HG03342 (cell line): ENCODE measurements around the gene DPP10.
"Not testable (repeated sequence)": the region's sequence is repeated elsewhere in the genome, so short reads cannot be mapped to it uniquely, and the experiment has no call there.

Experiments
- ATAC-seq: cut with Tn5 transposase; IDR thresholded peaks from one replicate; pipeline ENCODE4 v1.9.1; 2021; ENCODE audit warnings: mild to moderate bottlenecking, moderate library complexity; ENCODE audit not compliant: unreplicated experiment

The DPP10 gene

DNA sequence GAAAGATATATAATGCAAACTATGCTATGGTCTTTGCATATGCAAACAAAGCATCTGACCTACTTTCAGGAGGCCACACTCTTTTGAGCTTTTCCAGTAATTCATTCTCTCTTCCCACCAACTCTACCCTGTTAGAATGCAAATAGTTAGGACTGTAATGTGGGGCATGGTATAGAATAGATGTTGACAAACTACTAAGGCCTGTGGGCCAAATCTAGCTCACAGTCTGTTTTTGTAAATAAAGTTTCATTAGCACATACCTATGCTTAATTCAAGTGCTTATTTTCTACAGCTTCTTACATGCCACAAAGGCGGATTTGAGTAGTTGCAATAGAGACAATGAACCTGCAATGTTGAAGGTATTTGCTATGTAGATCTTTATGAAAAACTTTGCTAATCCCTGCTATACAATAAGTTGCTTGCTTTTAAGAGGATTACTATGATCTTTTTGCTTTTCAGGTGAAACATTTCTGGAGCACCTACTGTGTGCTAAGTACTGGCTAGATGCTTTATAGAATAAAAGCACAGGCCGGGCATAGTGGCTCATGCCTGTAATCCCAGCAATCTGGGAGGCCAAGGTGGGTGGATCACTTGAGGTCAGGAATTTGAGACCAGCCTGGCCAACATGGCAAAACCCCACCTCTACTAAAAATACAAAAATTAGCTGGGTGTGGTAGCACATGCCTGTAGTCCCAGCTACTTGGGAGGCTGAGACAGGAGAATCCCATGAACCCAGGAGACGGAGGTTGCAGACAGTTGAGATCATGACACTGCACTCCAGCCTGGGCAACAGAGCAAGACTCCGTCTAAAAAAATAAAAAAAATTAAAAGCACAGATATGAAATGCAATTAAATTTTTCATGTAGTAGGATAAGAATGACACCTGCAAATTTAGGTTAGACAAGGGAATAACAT lies 267.8 kb downstream of the DPP10 start:
- ATAC-seq = no peak

DNA sequence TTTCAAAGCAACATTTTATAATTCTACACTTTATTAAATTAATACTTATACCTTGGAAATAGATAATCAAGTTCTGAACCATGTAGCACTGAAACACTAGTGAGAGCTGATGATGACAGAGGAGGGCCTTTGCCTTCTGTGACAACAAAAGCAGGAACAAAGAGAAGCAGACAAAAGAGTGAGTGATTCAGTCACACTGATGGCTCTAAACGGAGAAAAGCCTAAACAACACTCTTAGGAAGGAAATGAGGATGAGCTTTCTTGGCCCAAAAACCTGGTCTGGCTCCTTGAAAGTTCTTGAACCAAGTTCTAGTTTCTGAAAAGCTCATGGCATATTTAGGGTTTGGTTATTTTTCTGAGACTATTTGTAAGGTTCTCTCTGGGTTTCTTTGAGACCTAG lies 271.9 kb downstream of the DPP10 start:
- no peak for ATAC-seq

DNA sequence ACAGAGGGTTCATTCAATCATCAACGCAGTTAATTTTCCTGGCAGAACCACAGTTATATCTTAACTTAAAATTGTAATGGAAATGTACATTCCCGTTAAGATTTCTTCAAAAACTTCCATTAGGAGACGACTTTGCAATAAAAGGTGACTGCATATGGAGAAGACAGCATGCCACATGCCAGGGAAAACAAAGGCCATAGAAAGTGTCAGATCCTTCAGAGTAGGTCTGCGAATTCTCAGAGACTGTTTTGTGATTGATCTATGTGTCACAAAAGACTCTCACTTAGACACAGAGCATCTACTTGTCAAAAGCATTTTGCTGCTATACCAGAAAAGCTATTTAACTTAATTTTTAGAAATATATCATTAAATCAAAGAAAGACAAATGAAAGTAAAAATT lies 274.6 kb downstream of the DPP10 start:
- ATAC-seq = no peak

DNA sequence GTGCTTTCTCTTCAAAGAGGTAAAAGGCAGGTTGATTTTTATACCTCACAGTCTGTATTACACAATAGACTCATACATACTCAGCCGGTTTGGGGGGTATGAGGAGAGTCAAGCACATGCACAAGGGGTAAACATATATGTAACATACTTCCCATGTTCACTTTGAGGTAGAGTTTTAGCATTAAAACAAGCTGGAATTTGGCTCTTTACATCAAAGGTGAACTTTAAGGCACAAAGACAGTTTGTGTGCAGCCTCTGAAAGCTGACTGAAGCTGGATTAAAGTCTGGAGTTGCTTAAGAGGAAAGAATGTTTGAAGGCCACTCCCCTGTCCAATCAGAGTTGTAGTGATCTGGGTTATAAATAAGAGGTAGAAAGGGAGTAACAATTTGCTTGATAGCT lies 282.0 kb downstream of the DPP10 start:
- no peak for ATAC-seq

DNA sequence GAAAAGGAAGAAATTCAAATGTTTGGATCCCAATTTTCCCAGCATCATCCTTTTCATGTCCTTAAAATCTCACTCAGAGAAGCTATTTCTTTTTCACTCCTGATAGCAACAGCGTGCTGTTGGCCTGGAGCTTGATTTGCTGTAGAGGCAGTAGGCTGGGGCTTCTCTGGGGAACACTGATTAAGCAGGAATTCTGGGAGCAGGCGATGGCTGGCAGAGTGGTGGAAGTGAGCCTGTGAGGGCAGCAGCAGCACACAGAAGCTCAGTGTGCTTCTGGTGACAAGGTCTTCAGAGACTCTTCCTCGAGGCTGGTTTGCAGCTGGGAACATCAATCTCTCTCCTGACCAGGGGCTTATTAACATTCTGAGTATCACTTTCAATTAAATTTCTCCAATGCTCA lies 284.6 kb downstream of the DPP10 start:
- no peak for ATAC-seq

DNA sequence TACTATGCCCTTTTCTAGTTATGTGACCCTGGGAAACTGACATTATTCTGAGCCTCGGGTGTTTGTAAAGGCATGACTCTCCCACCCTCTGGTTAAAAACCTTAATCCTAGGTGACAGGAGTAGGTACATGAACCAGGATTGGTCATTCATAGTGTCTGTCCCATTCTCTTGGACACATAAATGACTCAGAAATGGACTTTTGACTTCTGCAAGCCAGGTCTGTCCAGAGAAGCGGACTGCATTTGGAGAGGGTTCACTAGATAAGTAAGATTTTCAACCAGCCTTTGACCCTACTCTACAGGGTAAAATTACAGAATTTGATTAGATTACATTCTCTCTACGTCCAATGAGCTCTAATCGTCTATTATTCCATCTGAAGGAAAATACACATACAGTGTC lies 285.9 kb downstream of the DPP10 start:
- ATAC-seq = no peak

DNA sequence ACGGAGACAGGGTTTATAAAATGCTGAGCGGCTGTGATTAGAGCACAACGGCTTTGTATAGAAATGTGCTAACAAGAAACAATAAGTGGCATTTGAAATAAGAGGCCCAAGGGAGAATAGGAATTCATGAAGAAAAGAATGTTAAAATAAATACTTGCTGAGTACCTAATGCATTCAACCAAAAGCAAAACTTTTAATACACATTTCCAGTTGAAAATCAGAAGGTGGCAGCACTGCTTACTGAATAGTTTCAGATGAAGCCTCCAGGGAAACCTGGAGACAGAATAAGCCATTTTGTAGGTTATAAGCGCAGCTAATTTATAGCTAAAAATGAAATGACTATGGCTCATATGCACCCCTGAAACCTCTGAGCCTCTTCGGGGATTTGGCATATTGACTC lies 286.6 kb downstream of the DPP10 start:
- no peak for ATAC-seq

DNA sequence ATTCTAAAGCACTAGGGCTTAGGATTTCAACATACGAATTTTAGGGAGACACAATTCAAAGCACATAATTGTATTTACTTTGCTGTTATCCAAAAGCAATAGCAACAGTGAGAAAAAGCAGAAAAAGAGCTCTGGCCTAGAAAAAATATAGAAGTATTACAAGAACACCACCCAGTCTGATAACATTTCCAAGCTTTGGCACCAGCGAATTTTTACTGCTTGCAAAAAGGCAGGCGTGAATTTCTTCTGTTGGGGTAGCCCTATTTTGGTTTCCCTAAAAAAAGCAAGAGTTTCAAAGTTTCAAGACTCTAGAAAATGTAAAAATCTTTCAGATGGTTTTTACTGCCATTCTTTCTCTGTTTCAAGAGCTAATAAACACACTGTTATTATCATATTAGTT lies 292.7 kb downstream of the DPP10 start:
- no peak for ATAC-seq

DNA sequence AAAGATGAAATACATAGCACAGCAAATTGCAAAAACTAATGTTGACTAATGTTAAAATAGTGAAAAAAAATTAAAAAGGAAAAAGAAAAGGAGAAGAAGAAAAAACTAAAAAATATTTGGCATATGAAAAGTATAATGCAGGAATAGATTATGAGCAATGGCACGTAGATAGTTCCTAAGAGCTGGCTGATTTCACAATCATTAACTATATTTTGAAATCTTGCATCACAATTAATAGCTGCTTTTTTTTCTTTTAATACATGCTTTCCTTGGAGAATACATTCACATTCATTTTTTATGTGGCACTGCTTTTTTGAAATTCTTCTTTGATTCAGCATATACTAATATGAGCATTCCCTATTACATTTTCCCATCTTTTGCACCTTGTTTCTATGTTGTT lies 299.8 kb downstream of the DPP10 start:
- ATAC-seq = no peak

DNA sequence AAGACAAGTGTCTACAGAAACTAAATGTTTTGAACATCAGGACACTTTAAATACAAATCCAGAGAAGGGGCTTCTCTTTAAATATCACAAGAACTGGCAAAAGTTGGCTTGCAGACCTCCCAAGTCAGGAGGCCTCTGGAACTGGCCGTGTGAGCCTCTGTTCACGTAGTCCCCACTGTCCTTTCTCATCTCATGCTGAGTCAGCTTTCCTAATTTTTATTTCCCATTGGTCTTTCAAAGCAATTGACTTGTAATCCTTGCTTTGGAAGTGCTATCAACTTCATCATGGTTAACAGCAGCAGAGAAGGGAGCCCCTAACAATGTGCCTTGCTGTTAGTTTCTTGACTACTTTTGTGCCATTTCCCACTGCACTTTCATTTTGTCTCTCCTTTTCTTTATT lies 303.3 kb downstream of the DPP10 start:
- ATAC-seq = no peak

DNA sequence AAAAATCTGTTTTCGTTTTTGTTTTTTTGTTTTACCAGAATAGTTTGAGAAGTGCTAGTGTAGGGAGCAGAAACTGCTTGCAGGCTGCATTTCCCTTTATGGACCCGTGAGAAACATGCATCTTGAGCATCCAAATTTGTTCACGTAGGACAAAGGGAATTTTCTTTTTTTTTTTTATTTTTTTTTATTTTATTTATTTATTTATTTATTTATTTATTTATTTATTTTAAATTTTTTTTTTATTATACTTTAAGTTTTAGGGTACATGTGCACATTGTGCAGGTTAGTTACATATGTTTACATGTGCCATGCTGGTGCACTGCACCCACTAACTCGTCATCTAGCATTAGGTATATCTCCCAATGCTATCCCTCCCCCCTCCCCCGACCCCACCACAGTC lies 305.7 kb downstream of the DPP10 start:
- not testable (repeated sequence) for ATAC-seq

DNA sequence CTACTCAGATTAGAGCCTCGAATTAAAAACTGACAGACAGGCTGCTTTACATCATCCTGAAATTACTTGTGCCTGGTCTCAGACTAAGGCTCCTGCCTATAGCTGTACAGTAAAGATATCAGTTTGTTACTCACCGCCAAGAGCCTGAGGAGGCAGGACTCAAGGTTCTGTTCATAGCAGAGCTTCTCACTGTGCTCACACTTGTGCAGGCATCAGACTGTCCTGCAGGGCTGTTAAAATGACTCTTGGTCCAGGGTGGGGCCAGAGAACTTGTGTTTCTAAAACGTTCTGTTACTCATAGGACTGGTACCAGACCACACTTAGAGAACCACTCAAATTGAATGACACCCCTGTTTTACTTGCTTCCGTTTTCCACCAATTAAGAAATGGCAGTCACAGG lies 310.0 kb downstream of the DPP10 start:
- ATAC-seq = no peak

DNA sequence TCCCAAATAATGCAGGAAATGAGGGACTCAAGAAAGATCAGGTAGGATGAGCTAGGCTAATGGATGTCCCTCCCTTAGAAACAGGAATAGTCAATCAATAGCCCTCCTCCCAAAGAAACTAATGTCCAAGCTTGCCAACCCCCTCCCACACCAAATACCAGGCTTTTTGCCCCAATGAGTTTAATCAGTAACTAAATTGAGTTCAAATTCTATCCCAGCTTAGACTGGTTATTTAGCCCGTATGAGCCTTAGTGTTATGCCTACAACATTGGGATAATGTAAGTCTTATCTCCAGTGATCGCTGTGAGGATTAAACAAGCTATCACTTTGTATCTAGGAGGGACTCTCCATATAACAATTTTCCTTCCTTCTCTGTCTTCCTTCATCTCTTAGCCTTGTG lies 310.7 kb downstream of the DPP10 start:
- ATAC-seq = no peak

DNA sequence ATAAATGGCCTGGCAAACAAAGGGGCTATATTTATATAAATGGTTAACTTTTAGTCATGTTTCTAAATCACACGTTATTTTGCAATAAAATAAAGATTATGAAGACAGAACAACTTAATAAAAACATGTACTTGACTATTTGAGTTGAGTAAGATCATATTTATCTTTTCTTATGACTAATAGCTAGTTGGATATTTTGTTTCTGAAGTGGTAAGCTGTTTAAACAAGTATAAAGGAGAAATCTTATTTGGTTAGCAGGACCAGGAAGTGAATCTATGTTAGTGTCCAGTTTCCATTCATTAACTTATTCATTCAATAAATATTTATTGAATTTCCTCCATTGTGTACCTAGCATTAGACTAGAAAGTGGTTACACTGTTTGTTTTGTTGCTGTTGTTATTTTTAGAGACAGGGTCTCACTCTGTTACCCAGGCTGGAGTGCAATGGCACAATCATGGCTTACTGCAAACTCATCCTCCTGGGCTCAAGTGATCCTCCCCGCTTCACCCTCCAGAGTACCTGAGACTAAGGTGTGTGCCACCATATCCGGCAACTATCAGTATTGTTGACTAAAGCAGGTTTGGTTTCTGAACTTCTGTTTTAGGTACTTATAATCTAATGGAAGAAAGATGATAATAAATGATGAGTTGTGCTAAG lies 312.6 kb downstream of the DPP10 start:
- no peak for ATAC-seq

DNA sequence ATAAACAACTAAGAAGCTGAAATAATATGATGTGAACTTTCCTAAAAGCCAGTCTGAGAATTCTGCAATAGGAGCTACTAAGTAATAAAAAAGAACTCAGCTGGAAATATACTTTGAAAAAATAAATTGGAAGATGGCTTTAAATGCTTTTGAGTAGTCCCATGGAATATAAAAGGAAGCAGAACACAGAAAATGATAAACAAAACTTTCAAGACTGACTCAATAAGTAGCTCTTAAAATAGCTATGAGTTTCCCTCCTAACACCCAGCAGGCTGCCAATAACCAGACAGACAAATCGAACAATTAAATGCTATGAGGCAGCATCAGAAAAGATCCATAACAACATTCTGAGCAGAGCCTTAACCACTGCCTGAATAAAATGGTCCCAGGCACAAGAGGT lies 319.9 kb downstream of the DPP10 start:
- ATAC-seq = no peak

DNA sequence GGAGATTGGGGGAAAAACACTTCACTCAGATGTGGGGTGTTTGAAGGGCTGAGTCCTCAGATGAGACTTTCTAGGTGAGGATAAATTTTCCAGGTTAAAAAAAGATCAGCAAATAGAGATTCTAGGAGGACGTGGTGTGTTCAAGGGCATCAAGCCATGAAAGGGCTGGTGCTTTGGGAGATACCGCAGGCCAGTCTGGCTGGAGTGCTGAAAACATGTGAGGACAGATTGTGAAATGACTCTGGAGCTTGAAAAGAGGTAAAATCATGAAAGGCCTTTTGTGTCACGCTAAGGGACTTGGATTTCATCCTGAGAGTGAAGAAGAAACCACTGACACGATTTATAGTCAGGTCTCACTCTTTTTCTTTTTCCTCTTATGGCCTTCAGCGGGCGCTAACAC lies 320.5 kb downstream of the DPP10 start:
- no peak for ATAC-seq

DNA sequence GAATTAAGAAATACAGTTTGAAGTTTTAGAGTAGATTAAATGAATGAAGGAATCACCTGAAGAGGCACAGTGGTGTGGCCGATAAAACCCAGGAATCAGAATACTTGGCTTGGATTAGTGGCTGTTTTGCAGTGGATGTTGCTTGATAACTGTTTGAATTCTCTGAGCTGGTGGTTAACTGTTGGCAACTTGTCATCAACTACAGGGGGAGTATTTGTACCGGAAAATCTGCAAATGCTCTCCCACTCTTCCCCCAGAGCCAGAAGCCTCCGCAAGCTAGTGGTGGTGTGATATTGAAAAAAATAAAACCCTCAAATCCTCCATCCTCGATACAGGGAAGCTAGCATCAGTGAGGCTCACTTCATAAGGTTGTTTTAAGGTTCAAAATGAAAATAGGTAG lies 326.7 kb downstream of the DPP10 start:
- ATAC-seq = no peak

DNA sequence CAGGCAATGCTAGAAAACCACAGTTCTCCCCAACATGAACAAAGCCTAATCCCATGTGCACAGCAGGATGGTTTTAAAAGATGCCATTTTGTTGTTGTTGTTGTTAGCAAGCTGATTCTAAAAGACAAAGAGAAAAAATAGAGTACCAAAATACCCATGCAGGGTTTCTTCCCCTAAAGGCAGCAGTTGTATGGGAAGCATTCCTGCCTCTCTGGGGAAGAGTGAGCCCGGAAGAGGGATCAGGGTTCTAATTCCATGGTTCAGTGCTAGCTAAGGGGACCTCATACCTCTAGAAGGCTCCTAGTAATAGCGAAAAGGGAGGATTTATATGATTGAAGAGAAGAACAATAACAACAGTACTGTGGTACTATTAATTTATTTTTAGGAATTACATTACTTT lies 327.6 kb downstream of the DPP10 start:
- ATAC-seq = no peak

DNA sequence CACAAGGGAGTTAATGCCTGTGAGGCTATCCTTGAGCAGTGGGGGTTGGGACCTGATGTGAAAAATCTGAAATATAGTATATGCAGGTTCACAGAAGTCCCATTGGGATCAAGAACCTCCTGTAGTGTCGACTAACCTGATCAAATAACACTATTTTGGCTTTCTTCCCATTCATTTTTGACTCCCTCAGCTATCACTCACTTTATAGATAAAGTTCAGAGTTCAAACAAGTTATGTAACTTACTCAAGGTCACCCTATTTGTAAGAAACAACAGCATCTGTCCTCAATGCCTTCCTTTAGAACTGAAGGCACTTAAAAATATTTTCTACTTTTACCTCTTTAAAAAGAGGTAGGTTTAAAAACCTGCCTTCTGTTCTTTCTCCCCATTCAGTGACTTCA lies 341.6 kb downstream of the DPP10 start:
- no peak for ATAC-seq

DNA sequence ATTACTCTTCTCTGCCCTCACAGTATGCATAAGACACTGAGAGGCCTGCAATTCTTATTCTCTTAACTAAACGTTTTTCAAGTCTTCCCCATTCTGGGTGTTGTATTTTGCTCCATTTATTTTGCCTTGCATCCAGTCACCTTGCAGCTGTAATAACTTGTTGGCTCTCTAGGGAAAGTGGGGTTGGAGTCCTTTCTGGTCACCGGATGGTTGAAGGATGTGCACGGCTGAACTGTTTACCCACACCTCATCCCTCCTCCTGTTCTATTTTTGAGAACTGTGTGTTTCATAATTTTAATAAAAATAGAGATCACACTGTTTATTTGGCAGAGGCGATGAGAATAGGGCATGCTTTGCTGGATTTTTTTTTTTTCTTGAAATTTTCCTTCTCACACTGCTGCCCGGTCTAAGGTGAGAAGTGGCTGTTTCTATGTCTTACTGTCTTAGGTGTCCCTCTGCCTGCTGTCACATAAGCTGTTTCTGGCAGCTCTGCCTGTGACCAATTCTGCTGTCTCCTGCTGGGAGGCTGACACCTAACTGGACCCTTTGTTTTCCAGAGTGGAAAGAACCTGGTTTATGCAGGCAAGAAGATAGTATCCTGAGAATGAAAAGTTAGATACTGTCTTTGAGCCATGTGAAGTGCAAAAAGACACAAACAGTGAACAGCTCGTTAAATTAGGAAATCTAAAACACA lies 342.6 kb downstream of the DPP10 start:
- ATAC-seq = no peak

DNA sequence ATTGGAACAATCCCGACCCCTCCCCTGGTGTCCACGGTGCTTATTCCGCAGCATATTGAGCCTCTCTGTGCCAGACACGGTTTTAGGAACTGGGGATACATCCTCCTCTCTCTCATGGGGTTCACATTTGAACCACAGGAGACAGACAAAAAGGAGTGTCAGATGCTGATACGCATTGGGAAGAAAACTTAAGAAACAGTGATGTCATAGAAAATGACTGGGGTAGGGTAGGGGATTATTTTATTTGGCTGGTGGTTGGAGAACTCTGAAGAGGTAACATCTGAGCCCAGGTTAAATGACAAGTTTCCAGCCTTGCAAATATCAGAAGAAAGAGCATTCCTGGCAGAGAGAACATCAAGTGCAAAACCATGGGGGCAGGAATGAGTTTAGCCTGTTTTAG lies 344.5 kb downstream of the DPP10 start:
- no peak for ATAC-seq

DNA sequence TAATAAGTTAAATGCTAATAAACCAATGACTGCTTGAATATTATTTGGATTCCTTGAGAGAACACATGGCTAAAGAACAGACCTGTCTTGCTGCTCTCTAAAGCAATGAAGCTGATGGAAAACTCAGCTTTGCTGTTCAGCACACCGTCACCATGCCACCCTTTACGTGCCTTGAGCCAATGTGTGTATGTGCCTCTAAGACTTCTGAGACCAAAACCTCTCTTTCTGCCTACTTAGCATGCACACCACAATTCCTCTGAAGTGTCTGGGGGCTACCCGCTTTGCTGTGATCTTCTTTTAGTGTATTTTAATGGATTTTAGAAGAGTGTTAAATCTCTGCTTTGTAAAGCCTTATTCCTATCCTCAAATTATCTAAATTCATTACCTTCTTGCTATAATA lies 345.0 kb downstream of the DPP10 start:
- ATAC-seq = no peak
